Mammary epithelial cell (primary cell): ENCODE measurements around the gene GPER1.

Experiments used
- EZH2 ChIP-seq: IDR thresholded peaks from 2 replicates; pipeline ENCODE4 v1.6.1; 2012; ENCODE audit warnings: low read length, inconsistent platforms, borderline replicate concordance
- TF ChIP-seq, protein P1 (sequence below), 2 donors: IDR thresholded peaks in 1 of 2; conservative IDR thresholded peaks in 1 of 2; 2 replicates each; pipeline ENCODE4 v1.5.1; 2011 to 2012; ENCODE audit warnings: inconsistent platforms in 2 of 2, low read length in 2 of 2, mild to moderate bottlenecking in 2 of 2, control low read depth in 1 of 2, low read depth in 1 of 2; ENCODE audit not compliant: insufficient read depth in 1 of 2; ENCODE audit errors: extremely low read depth in 1 of 2

DNA sequence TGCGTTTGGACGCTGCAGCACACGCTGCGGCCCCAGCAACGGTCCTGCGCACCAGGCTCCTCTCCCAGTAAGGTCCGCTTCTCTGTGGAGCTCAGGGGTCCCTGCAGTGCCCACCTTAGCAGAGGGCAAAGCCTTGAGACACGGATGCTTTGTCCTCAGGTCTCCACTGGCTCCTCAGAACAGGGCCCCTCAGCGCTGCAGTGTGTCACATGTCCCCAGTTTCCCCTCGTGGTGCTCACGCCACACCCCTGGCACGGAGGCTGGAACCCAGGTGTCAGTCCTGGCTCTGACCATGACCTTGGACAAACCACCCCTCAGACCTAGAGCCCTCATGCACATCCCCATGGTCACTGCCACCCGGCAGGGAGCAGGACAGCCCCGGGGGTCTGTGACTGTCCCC is 19.9 kb upstream of the GPER1 start:
- TF ChIP-seq, protein P1, sequence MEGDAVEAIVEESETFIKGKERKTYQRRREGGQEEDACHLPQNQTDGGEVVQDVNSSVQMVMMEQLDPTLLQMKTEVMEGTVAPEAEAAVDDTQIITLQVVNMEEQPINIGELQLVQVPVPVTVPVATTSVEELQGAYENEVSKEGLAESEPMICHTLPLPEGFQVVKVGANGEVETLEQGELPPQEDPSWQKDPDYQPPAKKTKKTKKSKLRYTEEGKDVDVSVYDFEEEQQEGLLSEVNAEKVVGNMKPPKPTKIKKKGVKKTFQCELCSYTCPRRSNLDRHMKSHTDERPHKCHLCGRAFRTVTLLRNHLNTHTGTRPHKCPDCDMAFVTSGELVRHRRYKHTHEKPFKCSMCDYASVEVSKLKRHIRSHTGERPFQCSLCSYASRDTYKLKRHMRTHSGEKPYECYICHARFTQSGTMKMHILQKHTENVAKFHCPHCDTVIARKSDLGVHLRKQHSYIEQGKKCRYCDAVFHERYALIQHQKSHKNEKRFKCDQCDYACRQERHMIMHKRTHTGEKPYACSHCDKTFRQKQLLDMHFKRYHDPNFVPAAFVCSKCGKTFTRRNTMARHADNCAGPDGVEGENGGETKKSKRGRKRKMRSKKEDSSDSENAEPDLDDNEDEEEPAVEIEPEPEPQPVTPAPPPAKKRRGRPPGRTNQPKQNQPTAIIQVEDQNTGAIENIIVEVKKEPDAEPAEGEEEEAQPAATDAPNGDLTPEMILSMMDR (conservative IDR thresholded peaks at IDR 0.05 in 1 of 2, IDR thresholded peaks at IDR 0.05 in 1 of 2; ENCODE audit: extremely low read depth in 1 of 2, insufficient read depth in 1 of 2, low read depth in 1 of 2, low read length in 2 of 2): no peak
- TF ChIP-seq EZH2: no peak
